ENCODE measurements around the gene ERCC6L2.

The ERCC6L2 gene, protein sequence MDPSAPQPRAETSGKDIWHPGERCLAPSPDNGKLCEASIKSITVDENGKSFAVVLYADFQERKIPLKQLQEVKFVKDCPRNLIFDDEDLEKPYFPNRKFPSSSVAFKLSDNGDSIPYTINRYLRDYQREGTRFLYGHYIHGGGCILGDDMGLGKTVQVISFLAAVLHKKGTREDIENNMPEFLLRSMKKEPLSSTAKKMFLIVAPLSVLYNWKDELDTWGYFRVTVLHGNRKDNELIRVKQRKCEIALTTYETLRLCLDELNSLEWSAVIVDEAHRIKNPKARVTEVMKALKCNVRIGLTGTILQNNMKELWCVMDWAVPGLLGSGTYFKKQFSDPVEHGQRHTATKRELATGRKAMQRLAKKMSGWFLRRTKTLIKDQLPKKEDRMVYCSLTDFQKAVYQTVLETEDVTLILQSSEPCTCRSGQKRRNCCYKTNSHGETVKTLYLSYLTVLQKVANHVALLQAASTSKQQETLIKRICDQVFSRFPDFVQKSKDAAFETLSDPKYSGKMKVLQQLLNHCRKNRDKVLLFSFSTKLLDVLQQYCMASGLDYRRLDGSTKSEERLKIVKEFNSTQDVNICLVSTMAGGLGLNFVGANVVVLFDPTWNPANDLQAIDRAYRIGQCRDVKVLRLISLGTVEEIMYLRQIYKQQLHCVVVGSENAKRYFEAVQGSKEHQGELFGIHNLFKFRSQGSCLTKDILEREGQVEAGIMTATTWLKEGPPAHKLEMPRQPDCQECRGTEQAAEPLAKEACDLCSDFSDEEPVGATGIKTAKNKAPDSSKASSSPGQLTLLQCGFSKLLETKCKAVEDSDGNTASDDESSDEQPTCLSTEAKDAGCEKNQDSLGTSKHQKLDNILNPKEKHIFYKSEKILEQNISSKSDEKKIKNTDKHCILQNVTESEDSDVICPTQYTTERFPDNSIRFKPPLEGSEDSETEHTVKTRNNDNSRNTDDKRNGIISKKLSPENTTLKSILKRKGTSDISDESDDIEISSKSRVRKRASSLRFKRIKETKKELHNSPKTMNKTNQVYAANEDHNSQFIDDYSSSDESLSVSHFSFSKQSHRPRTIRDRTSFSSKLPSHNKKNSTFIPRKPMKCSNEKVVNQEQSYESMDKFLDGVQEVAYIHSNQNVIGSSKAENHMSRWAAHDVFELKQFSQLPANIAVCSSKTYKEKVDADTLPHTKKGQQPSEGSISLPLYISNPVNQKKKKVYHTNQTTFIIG (N-terminal part only)

DNA sequence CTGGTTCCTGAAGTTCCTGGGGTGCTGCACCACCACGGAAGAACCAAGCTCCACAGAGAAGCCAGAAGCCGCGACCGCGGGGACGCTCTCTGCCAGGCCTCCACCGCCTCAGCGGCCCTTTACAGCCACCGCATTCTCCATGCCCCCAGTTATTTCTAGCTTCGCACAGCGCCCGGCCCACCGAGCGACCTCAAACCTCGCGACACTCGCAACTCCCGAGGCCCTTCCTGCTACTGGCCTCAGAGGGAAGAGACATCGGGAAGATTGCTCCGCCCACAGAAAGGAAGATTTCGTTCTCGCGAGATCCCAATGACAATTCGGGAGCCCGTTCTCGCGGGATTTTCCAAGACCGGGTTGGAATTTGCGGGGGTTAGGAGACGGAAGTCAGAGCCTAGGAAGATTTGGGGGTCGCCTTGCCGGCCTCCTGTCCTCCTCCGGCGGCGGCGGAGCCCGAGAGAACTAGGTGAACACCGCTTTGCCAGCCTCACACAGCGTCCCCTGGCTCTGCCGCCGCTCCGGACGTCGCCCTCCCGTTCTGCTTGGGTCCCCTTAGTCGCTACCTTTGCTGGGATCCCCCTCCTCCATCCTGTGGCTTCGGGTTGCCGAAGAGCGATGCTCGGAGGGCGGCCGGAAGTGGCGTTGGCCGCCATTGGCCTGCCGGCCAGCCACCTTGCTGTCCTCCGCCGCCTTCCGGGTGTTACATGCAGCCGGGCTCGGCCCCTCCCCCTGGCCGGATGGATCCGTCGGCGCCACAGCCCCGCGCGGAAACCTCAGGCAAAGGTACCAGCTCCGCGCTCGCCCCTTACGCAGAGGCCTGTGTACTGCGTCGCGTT is at the start of gene ERCC6L2:
Gene ERCC6L2, plus strand, starts transcription at position 387 of the 833 bp plus-strand sequence. Its CDS starts 348 bp downstream, at position 735.
- peak; percentile 95 for DNase-seq

DNA sequence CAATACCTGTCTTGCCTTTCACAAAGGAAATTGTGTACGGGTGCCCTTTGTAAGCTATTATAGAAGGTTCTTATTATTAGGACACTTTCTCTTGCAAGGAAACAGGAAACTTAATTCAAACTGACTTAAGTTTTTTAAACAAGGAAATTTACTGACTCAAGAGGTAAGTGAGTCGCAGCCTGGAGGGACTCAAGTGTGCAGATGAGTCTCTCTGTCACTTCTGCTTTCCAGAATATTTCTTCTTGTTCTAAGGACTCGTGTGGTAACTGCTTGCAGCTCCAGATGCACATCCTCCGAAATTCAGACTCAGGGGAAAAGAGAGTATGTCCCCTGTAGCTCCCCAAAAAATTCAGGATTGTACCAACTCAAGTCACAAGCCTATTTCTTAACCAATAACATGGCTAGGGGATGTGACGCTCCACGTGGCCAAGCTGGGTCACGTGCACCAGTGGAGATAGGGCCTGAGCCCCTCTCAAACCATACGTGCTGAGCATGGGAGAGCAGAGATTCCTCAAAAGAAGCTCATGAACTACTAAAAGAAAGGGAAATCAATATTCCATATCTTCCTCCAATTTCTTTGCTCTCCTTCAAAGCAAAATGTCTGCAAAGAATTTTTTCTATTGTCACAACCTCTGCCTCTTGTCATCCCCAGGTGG is 49.2 kb upstream of the ERCC6L2 start:
- no peak for DNase-seq

DNA sequence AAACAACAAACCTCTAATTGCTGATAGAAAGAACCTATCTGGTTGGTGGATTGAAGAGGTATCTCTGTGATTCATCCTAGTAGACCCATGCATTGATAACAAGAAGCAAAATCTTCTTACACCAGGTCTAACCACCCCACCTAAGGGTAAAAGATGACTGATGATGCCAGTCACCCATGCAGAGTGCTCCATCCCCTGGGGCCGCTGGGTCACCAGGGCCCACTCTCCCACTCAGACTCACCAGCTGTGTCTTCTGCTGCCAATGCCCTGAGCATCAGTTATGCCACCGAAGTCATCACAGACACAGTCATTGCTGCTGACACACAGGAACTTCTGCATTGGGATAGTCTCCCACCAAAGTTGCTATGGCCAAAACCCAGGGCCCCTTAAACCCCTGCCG is 44.7 kb upstream of the ERCC6L2 start:
- DNase-seq: no peak

DNA sequence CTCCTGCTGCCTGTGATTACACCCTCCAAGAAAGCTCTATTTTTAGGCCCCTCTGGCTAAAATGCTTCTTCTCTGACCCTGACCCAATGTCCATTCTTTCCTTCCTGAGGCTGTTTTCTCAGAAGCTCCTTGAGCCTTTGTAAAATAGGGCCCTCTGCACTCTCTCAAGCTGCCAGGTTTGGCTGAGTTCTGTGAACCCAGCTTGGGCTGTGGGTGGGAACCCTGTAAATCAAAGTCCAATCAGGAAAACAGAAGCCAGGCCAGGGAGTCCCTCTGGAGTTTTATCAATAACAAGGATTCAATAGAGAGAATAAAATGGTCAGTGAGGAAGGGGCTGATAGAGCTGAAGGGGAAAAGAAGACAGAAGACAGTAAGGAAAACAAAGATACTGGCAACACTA is 43.7 kb upstream of the ERCC6L2 start:
- no peak for DNase-seq

DNA sequence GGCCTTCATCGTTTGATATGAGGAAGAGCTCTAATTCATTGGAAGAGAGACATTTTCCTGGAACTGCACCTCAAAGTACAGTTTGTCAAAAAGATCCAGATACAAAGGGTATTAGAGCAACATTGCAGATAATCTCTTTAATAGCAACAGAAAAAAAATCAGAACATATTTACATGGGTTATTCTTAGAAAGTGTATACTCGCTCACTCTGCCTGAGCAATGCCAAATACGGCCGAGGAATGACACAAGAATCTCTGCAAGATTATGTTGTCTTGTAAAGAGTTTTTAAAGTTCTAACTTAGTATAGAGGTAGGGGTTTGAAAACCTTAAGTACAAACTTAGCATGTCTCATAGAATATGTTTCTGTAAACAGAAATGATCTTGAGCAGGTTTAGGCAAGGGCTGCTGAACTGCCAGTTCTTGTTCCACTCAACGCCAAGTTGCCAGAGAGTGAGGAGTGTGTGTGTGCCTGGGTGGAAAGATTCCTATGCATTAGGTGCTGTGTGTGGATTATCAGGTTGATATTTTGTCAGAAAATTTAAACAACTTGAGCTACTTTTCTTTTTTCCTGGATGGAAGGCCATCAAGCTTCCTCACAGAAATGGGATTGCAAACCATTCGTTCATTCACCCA is 41.8 kb upstream of the ERCC6L2 start:
- DNase-seq: no peak

DNA sequence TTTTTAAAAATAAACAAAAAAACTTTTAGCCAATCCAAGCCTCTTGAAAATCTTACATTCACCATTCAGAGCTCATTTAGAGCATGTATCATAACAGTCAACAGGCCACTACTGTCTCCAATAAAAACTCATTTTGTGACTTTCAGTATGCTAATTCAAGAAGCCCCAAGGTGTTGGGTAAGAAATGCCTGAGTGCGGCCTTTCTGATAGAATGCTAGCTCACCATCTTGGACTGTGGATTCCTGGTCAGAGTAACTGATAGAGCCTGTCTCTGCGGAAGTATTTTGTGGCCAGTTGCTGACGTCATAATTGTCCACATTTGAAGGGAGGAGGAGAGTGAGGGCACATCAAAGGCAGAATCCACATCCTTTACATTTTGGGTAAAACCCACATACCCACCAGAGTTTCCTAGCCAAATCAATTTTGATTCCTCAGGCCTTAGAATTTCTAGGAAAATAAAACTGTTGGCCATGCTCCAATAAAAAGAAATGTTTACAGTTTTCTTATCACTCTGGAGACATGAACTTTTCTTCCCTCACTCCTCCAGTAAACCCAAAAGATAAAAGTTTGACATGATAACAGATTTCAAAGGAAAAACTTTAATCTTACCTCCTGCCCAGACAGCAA is 41.1 kb upstream of the ERCC6L2 start:
- no peak for DNase-seq

DNA sequence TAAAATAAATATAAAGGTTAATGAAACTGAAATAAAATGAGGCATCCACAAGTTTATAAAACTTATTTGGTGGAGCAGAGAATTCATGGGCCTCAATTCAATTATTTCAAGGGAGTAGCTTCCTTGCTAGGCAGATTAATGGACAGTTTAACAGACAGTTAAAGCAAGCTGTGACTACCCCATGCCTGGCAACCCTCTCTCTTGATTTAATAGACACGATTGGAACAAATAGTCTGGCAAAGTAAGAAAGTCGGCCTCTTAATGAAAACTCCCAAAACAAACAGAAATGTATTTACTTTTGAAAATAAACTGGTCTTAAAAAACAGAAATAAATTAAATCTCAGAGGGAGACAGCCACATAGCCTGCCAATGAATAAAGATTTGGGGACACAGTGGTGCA is 40.1 kb upstream of the ERCC6L2 start:
- no peak for DNase-seq

DNA sequence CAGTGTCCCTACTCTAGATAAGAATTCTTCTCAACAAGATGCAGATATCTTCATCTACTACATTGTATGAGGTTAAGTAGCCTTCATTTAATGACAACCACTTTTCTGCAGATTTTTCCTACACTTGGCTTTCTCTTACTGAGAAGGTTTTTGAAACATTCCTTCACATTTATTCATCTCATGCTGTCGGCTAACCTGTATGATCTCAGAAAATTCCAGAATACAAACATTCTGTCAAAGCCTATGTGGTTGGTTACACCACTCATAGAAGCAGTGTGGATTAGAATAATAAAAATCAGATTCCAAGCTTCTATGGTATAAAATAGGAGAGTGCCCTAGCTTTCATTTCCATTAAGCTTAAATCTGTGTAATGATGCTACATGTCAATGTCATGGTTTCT is 39.4 kb upstream of the ERCC6L2 start:
- DNase-seq: no peak

DNA sequence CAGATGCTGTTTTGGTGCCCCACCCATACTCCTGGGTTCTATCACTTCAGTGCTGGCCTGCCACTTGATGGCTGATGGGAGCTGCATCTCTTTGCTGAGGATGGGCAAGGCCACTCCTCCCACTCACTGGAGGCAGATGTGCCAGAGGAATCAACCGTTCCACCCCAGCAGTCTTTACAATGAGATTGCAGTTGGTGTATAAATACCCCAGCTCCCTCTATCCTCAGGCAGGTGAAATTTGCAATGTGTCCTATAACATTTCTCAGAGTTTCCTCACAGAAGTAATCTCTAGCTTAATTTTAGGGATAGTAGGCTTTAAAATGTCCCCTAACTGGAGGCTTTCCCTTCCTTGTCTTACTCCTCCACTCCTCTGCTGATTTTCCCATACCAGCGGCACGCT is 36.5 kb upstream of the ERCC6L2 start:
- no peak for DNase-seq

DNA sequence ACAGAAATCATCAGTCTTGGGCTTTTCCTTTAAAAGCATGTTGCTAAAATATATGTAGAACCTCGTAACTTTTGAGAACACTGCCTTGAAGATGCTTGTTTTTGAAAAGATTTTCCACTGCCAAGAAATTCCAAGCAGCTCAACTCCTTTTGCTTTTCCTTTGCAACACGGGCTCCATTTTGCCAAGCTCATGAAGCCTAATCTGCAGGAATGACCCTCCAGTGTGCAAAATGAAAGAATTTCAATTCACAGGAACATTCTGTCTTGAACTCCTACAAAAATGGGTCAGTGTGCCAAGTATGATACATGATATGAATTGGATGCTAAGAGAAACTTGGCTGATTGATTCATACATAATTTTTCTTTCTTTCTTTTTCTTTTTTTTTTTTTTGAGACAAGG is 35.4 kb upstream of the ERCC6L2 start:
- DNase-seq: no peak

DNA sequence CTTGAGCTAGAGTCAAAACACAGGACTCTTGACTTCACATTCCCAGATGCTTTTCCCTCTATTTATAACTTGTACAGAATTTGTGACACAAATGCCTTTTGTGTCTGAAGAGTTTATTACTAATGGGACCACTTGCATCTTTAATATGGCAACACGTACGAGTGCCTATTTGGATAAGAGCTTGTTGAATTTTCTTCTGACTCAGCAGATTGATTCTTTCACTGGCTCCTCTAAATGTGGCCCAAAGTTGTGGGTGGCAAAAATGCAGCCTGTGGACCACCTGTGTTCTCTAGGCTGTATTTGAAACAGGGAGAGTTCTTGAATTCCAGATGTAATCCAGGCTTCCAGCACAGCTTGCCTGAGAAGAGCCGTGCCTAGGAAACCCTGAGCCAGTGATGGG is 34.1 kb upstream of the ERCC6L2 start:
- no peak for DNase-seq

DNA sequence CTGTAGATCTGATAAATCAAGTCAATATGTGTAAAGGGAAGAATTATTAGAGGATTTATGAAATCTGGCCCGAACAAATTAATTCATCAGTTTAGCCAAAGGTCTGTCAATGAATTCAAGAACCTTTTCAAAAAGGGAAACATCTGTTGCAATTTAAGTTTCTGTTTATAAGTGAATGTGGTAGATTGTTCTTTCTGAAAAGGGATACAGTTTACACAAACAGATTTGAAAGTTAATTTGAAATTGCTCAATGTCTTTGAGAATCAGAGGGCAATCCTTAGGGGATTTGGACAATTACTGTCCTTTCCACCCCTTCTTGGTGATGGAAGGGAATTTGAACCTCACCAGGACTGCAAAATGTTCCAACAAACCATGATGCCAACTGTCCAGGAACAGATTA is 29.7 kb upstream of the ERCC6L2 start:
- no peak for DNase-seq

DNA sequence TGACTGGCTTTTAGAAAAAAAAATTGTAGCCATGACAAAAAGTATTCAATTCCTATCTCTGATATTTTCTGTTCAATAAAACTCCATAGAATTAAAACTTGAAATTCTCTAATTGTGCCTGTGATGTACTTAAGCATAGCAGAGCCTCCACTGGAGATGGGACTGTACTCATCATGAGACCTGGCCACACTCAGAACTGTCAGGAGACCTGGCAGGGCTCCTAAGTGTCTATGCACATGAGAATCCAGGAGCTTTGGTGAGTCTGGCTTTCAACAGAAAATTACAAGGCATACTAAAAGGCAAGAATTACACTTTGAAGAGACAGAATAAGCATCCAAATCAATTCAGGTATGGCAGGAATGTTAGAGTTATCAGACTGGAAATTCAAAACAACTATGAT is 26.7 kb upstream of the ERCC6L2 start:
- no peak for DNase-seq

DNA sequence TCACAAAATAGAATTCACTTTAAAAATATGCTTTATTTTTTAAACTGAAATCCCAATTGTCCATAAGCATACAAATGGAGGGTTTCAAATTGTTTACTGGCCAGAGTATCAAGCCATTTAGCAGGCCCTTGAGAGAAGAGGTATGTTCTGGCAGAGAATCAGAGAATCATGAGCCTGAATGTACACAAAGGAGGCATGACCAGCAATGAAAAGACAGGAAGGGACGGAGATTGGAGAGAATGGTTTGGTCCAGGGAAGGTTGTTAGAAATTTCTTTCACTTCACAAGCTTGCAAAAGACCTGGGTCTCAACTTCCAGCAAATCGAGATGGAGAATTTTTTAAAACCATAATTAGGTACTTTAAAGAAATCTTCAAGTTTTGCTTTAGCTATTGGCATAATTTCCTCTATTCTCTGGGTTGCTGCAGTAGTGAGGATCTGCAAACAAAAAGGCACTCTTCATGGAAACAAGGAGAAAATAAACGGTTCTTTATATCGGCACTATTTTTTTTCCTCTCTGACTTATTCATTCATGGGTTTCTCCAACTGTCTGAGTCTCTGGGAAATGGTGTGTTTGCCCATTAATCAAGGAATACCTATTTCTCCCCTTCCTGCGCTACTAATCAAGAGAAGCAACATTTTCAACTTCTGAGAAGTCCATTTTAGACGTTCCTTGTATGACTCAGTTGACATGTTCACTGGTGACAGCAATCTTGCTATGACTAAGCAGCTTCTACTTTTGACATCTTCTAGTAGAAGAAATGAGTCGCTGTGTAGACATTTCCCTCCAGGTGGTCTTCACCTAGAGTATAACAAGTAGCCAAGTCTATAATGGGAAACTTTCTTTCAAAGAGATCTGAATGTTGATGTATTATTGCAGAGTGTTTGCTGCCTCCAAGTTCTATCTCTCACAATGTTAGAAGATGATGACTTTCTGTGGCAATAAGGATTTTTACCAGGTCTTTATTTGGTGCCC is 23.1 kb upstream of the ERCC6L2 start:
- no peak for DNase-seq

DNA sequence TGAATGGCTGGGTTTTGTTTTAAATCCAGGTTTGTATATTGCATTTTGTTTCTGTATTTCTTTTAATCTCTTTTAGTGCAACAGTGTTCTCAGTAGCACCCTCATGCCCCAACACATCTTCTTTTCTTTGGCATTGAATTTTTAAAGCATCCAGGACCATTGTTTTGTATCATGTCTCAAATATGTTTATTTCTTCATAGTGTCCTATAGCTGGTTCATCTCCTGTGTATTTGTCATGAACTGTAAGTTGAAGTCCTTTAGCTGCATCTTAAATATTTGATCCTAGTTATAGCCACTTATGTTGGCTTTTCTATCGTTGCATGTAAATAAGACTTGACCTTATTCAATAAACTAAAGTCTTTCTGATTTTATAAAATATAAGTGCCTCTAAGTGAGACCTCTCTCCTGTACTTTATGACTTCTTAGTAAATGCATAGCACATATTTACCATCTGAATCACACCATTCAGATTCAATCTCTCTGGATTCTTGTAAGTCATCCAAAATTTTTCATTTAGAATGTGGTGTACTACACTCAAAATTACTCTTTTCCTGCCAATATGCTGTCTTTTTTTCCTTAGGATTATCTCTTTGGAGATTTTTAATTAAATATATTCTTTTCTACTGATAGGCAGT is 21.0 kb upstream of the ERCC6L2 start:
- no peak for DNase-seq

DNA sequence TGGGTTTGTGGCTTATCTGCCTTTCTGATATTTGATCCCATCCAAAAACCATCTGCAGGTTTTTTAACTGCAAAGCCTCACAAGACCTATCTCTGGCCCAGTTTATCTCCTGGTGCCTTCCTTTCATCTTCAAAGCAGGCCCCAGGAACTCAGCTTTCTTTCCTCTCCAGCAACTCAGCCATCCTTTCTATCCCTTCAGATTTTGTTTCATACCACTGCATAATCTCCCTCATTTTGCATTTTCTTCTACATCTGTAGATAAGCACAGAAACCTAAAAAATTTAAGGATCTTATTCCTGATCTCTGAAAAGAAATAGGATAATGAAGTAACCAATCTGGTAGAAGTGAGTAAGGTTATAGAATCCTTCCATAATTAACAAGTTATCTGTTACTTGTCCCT is 19.5 kb upstream of the ERCC6L2 start:
- DNase-seq: no peak

DNA sequence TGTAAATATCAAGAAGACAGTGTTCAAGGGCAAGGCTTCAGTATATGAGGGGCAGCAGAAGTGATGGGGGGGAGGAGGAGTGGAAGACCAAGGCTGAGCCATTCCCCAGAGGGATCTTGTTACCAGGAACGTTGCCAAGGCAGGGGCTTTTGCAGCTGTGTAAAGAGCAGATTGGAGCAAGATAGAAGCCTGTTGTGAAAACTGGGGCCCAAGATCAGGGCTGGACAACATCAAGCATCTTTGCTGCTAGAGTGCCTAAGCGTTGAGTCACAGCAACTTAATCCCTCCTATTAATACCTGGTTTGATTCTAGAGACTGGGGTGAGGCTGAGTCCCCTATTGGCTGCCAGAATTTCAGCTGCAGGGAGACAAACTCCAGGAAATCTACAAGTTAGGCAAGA is 18.4 kb upstream of the ERCC6L2 start:
- DNase-seq: no peak

DNA sequence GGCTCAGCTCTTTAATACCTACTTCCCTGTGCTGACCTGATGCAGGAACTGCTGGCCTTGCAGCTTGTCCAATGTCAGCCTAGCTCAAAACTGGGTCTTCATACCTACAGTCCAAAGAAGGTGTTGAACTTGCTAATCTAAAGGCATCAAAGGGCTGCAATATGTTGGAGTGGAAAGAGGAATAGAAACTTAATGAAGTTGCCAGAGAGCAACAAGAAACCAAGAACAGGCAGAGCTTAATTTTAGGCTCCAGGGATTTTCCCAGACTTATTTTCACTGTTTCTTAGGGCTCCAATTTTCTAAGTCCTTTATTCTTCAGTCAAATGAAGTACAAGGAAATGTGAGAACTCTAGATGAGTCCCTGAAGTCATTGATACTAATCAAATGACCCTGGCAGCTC is 17.6 kb upstream of the ERCC6L2 start:
- no peak for DNase-seq

DNA sequence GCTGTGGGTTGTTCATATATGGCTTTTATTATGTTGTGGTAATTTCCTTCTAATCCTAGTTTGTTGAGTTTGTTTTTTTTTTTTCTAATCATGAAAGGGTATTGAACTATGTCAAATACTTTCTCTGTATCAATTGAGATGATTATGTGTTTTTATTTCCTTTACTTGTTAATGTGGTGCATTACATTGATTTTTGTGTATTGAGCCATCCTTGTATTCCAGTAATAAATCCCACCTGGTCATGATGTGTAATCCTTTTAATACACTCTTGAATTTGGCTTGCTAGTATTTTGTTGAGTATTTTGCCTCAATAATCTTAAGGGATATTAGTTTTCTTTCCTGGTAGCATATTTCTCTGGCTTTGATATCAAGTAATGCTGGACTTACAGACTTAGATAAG is 13.1 kb upstream of the ERCC6L2 start:
- DNase-seq: no peak
